ENCODE measurements around the gene PTPRN2.
"Not testable (repeated sequence)": the region's sequence is repeated elsewhere in the genome, so short reads cannot be mapped to it uniquely, and the experiment has no call there.

The PTPRN2 gene

DNA sequence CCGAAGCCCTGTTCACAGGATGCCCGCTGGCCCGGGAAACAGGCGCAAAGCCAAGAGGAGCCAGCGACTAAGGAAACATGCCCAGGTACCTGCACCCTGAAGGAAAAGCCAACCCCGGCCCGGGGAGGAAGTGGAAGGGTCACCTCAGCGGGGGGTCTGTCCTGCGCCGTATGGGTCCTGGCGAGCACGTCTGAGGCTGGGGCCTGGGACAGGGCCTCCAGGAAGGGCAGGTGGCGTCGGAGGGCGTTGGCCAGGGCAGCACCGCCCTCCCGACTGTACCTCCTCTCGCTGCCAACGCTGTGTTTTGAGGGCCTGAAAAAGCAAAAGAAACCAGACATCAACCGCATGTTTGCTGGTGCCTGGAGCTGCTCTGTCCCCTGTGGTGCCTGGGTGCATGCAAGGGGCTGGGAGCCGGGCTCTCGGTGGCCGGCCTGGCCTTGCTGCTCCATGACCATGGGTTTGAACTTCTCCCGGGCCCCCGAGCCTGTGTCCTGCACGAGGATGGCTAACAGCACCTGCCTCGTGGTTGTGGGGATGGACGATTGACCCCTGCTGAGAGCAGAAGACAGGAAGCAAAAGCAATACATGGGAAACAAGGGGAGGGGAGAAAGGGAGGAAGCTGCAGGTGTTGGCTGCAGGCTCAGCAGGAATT, 395.3 kb downstream of the PTPRN2 start:
- DNase-seq, result peak in 1 of 3 experiments; percentile 38

- DNase-seq, result no peak
Observed at GRCh38 chr7:158191671-158192070, 396.0 kb downstream of the PTPRN2 start.

GRCh38 chr7:158190756-158191155, 396.9 kb downstream of the PTPRN2 start:
- no peak for DNase-seq

- DNase-seq, result no peak
Observed at GRCh38 chr7:158188676-158189075, 398.9 kb downstream of the PTPRN2 start.

- DNase-seq, result no peak
Observed at GRCh38 chr7:158187694-158187994, 400.0 kb downstream of the PTPRN2 start.

GRCh38 chr7:158186864-158187693, 400.5 kb downstream of the PTPRN2 start:
- peak in 2 of 3 experiments; percentile 10 to 58 for DNase-seq

DNA sequence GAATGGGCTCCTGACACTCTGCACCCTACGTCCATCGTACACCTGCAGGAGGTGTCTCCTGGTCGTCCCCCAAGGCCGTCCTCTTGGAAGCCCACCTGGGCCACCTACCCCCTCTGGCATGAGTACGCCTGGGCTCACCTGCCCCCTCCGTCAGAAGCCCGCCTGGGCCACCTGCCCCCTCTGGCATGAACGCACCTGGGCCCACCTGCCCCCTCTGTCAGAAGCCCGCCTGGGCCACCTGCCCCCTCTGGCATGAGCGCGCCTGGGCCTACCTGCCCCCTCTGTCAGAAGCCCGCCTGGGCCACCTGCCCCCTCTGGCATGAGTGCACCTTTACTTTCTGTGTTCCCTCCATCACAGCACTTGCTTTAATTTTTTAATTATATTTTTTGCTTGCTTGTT, 401.2 kb downstream of the PTPRN2 start:
- no peak for DNase-seq

GRCh38 chr7:158185653-158186052, 402.0 kb downstream of the PTPRN2 start:
- DNase-seq, result no peak

GRCh38 chr7:158183431-158183830, 404.2 kb downstream of the PTPRN2 start:
- no peak for DNase-seq

- DNase-seq, result no peak
Observed at GRCh38 chr7:158176561-158177173, 411.0 kb downstream of the PTPRN2 start.

DNA sequence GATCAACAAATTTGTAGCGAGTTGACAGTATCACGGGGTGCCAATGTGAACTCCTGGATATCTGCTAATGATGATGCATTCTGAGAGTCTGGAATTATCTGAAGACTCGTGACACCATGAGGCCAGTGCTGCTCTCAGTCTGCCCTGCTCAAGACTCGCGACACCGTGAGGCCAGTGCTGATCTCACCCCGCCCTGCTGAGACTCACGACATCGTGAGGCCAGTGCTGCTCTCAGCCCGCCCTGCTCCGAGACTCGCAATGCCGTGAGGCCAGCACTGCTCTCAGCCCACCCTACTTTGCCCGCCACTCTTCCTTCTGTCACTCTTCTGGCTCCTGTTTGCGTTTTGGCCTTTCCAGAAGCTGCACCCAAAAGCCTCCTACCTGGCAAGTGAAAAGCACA, 411.8 kb downstream of the PTPRN2 start:
- no peak for DNase-seq

GRCh38 chr7:158174947-158175346, 412.7 kb downstream of the PTPRN2 start:
- DNase-seq, result no peak

GRCh38 chr7:158167373-158167772, 420.2 kb downstream of the PTPRN2 start:
- no peak for DNase-seq

- no peak for DNase-seq
Observed at GRCh38 chr7:158166386-158167340, 421.0 kb downstream of the PTPRN2 start.

GRCh38 chr7:158165711-158166110, 421.9 kb downstream of the PTPRN2 start:
- no peak for DNase-seq

GRCh38 chr7:158164101-158165095, 423.2 kb downstream of the PTPRN2 start:
- DNase-seq, result no peak

- DNase-seq, result peak in 1 of 3 experiments; percentile 26
Observed at GRCh38 chr7:158161194-158161593, 426.4 kb downstream of the PTPRN2 start.

- peak in 1 of 3 experiments; percentile 36 for DNase-seq
Observed at GRCh38 chr7:158160199-158160598, 427.4 kb downstream of the PTPRN2 start.

DNA sequence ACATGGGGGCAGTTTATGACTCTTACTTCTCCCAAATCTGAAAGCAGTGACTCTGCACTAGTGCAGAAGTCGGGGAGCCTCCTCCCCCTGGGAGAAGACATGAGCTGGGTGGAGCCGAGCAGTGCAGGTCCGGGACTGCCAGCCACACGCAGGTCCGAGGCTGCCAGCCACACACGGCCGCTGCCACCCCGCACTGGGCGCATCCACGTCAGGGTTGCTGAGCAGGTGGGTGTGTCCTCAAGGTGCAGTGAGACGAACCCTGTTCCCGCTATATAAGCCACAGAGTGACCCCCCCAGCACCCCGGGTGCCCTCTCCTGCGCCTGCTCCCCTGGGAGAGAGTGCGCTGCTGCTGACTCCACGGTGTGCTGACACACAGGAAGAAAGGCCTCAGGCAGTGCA, 430.2 kb downstream of the PTPRN2 start:
- DNase-seq, result no peak

DNA sequence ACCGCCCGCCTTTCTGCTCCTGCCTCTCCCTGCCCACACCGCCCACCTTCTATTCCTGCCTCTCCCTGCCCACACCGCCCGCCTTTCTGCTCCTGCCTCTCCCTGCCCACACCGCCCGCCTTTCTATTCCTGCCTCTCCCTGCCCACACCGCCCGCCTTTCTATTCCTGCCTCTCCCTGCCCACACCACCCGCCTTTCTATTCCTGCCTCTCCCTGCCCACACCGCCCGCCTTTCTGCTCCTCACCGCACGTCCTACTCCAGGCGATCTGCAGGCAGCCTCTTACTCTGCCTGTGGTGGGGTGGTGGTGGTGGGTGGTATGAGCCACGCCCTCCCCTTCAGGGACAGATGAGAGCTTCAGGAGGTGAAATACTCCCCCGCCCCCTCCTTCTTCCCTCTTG, 436.4 kb downstream of the PTPRN2 start:
- not testable (repeated sequence) for DNase-seq

- DNase-seq, result no peak
Observed at GRCh38 chr7:158150234-158150633, 437.4 kb downstream of the PTPRN2 start.

DNA sequence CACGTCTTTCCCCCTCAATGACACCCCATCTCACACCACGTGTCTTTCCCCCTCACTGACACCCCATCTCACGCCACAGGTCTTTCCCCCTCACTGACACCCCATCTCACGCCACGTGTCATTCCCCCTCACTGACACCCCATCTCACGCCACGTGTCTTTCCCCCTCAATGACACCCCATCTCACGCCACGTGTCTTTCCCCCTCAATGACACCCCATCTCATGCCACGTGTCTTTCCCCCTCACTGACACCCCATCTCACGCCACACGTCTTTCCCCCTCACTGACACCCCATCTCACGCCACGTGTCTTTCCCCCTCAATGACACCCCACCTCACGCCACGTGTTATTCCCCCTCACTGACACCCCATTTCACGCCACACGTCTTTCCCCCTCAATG, 440.2 kb downstream of the PTPRN2 start:
- DNase-seq, result not testable (repeated sequence)
